Fibroblast of pulmonary artery (primary cell): ENCODE results near the gene SETD7.

Source experiments
- DNase-seq: peaks from one replicate; pipeline ENCODE4 v3.0.0-alpha.2; 2010; ENCODE audit warnings: low read depth
- H3K4me3 ChIP-seq: replicated peaks from 2 replicates; pipeline ENCODE4 v1.5.1; 2011; ENCODE audit warnings: low read depth, mild to moderate bottlenecking, control low read depth, low read length, moderate library complexity
- TF ChIP-seq, protein P1 (sequence below): IDR thresholded peaks from 2 replicates; pipeline ENCODE4 v1.5.1; 2011; ENCODE audit warnings: mild to moderate bottlenecking, control low read depth, low read length, inconsistent platforms; ENCODE audit errors: missing control alignments

SETD7 gene

DNA sequence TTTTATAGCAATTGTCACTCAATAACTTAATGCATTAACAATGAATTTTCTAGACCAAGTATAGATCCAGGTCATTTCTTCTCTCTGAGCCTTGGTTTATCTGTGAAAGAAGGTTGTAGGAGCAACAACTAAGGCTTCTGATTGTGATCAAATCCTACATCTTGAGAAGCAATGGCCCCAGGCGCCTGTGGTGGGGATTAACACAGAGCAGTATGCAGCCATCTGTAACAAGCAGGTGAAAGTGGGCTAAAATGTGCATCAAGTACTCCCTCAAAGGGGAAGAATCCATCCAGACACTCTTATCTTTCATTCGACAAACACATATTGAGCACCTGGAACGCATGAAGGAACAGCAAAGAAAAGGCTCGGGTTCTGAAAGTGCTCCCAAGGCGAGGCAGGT is 19.1 kb upstream of the SETD7 start:
- no peak overlapping the region for H3K4me3 ChIP-seq
- no peak for DNase-seq
- TF ChIP-seq, protein P1, sequence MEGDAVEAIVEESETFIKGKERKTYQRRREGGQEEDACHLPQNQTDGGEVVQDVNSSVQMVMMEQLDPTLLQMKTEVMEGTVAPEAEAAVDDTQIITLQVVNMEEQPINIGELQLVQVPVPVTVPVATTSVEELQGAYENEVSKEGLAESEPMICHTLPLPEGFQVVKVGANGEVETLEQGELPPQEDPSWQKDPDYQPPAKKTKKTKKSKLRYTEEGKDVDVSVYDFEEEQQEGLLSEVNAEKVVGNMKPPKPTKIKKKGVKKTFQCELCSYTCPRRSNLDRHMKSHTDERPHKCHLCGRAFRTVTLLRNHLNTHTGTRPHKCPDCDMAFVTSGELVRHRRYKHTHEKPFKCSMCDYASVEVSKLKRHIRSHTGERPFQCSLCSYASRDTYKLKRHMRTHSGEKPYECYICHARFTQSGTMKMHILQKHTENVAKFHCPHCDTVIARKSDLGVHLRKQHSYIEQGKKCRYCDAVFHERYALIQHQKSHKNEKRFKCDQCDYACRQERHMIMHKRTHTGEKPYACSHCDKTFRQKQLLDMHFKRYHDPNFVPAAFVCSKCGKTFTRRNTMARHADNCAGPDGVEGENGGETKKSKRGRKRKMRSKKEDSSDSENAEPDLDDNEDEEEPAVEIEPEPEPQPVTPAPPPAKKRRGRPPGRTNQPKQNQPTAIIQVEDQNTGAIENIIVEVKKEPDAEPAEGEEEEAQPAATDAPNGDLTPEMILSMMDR: no peak

DNA sequence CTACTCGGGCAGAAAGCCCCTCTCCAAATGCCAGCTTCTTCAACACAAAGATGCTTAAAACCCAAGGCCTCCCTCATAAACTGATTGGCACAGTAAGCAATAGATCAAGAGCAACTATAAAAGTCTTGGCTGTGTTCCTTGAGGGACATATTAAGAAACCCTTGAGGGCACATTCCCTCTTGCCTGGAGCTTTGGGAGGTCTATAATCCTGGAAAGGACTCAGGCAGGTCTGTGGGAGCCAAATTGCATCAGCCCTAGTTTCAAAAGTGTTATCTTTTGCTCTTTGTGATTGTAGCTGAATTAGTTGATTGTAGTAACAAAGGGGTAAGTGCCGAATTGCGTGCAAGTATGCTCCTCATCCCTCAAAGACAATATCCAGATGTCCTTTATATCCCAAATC is 18.6 kb upstream of the SETD7 start:
- no peak overlapping the region for H3K4me3 ChIP-seq
- TF ChIP-seq, protein P1: no peak
- no peak for DNase-seq

DNA sequence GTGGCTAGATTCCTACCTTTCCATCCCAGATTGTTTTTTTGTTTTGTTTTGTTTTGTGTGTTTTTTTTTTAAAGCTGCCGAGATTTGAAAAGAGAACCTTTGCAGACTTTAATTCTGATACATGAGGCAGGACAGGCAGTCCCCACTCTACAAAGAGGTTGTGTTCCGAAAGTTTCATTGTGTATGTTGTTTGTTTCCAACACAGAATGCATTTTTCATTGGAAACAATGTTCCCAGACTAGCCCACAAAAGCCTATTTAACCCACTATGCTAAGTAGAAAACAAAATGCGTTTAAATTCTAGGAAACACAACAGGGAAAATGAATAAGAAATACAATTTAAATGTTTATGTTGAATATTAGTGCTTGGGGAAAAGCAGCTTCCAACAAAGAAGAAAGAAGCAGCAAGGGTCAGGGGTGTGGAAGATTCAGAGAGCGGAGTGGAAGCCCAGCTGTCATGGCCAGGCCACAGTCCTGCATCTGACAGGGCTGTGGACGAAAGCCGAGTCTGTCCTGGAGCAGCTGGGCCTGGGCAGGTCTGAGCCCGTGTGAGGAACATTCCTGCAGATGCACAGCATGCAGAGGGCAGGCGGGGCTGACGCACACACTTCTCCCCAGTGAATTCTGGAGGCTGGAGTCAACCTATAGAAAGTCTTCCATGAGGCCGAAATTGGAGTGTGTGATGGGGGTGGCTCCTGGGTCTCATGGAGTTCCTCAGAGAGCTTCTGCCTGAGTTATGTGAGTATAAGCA is 12.4 kb upstream of the SETD7 start:
- TF ChIP-seq, protein P1: no peak
- DNase-seq: no peak
- no peak overlapping the region for H3K4me3 ChIP-seq

DNA sequence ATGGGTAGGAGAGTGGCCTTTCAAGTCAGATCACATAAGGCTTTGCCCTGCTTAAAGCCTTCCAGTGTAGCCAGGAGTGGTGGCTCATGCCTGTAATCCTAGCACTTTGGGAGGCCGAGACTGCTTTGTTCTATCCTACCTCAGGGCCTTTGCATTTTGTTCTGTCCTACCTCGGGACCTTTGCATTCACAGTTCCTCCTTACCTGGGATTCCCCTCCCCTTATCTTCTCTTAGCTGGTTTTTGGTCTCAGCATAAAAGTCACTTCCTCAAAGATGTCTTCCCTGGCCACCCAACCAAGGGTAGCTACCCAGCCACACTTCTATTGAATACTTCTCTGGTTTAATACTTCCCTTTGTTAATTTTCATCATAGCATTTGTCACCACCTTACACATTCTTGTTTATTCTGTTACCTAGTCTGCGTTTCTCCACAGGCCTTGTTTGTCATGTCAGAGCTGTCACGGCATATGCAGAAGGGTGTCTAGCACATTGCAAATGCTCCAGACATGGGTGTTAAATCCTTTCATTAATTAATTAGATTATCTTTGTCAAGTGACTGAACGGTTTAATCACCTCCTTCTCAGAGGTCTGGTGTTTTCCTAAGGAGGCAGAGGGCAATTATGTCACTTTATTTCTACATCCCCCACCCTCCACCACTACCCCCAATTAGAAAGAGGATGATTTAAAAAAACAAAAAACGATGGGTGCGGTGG is 11.3 kb upstream of the SETD7 start:
- H3K4me3 ChIP-seq: no peak overlapping the region
- DNase-seq: no peak
- TF ChIP-seq, protein P1: no peak

DNA sequence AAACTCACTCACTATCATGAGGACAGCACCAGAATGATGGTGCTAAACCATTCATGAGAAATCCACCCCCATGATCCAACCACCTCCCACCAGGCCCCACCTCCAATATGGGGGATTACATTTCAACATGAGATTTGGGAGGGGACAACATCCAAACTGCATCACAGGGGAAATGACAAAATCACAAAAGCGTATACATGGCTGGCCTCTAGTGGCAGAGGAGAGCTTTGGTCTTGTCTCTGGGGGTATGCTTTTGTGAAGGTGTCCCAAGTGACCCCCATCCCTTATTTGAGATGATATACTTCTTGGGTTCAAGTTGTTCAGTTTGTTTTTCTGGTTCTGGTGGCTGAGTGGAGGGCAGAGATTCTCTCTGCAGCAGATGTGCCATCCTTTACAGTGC is 8.5 kb upstream of the SETD7 start:
- DNase-seq: no peak
- no peak overlapping the region for H3K4me3 ChIP-seq
- TF ChIP-seq, protein P1: peak; percentile 24

DNA sequence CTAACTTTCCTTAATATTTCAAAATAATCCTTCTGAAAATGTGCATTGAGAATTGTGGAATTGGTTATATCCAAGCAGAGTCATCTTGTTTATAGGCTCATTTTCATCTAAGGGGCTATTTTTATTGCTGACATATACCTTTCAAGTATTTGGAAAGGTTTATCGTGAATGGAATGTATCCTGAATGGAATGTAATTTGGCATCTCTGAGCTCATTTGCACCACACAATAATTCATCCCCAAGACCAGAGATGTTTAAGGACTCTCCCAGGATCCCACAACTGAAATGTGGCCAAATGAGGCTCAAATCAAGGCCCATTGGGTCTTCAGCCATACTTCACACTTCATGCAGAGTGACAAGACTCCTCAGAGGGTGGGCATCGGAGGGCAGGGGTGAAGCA is 7.5 kb upstream of the SETD7 start:
- DNase-seq: no peak
- H3K4me3 ChIP-seq: no peak overlapping the region
- TF ChIP-seq, protein P1: no peak

DNA sequence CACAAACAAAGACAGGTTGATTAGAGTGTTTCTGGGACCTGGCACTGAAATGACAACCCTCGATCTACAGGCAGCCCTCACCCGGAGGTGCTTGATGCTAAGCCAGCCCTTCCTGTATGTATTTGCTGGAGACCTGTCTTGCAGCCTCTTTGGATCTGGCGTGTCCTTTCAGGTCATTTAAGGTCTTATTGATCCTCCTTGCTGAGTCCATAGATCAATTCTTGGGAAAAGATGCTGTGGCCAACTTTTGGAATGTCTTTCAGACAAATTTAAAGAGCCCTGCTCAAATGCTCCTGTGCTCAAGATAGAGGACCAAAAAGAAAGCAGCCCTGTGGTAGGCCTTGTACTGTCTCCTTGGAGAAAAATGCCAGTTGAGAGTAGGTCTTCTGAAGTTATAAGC is 6.8 kb upstream of the SETD7 start:
- TF ChIP-seq, protein P1: no peak
- no peak for DNase-seq

More for the DNA sequence above, 6.8 kb upstream of the SETD7 start:
- no peak overlapping the region for H3K4me3 ChIP-seq
